ENCODE data around the gene PFKL. TPM values are rescaled to one million over a fixed set of nuclear protein-coding genes. Genes with fewer than 3 reads are reported as not detected.

PFKL gene
- total RNA-seq, 2 donors from 2014 or later = 99.4 to 235 TPM

DNA sequence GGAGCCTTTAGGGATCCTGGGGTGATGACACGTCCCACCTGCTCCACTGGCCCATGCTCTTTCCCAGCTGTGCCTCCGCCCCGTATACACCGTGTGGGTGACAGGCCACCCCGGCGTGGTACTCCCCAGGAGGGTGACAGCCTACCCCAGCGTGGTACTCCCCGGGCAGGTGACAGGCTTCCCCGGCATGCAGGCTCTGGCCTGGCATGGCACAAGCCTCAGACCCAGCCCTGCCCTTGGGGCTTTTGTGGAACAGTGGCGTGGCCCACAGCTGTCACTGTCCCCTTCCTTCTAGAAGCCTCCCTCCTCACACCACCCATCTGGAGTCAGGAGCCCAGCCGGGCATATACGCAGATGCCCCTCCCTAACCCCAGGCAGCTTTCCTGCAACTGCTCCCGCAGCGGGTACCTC lies 4.7 kb upstream of the PFKL start:
- no peak for DNase-seq (ENCODE audit: low spot score)
- WGBS = 72% methylated on average over 14 of the region's 14 CpGs
- no peak overlapping the region for H3K4me3 ChIP-seq
- no peak overlapping the region for H3K27ac ChIP-seq
- intact Hi-C loops (cut with DNase I) = no loop called here
- H3K27me3 ChIP-seq (replicated peaks; ENCODE audit: insufficient read depth) = no peaks in the 10 kb centered on the region
- H3K9me3 ChIP-seq = no peaks in the 10 kb centered on the region
- no peak for TF ChIP-seq POLR2AphosphoS5 (IDR thresholded peaks at IDR 0.05)
- TF ChIP-seq POLR2A (IDR thresholded peaks at IDR 0.05) = no peak
- TF ChIP-seq, protein P1, sequence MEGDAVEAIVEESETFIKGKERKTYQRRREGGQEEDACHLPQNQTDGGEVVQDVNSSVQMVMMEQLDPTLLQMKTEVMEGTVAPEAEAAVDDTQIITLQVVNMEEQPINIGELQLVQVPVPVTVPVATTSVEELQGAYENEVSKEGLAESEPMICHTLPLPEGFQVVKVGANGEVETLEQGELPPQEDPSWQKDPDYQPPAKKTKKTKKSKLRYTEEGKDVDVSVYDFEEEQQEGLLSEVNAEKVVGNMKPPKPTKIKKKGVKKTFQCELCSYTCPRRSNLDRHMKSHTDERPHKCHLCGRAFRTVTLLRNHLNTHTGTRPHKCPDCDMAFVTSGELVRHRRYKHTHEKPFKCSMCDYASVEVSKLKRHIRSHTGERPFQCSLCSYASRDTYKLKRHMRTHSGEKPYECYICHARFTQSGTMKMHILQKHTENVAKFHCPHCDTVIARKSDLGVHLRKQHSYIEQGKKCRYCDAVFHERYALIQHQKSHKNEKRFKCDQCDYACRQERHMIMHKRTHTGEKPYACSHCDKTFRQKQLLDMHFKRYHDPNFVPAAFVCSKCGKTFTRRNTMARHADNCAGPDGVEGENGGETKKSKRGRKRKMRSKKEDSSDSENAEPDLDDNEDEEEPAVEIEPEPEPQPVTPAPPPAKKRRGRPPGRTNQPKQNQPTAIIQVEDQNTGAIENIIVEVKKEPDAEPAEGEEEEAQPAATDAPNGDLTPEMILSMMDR (IDR thresholded peaks at IDR 0.05) = no peak
- no peaks in the 10 kb centered on the region for H3K36me3 ChIP-seq
- H3K4me1 ChIP-seq (replicated peaks) = peaks cover 5% of the 10 kb centered on the region

DNA sequence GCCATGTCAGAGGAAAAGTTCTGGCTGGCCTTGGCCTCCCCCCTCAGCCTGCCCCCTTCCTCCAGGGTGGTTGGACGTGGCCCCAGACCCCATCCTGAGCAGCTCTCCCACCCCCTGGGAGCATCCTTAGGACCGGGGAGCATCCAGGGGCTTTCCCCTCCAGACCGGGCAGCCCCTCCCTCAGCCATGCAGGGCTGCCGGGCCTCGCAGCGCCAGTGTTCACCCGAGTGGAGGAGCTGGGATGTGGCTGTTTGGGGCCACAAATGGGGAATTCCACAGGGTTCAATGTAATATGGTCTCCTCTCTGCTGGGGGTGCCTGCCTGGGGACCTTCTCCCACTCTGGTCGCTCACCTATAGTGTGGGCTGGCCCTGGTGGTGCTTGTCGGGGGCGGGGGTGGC lies 4.2 kb upstream of the PFKL start:
- Histone ChIP-seq H3K9me3 (no peaks in the 10 kb centered on the region), H3K27ac (no peak overlapping the region), H3K4me3 (no peak overlapping the region), H3K4me1 (replicated peaks) (peaks cover 5% of the 10 kb centered on the region), H3K36me3 (no peaks in the 10 kb centered on the region), H3K27me3 (replicated peaks; ENCODE audit: insufficient read depth) (no peaks in the 10 kb centered on the region)
- intact Hi-C loops (cut with DNase I) = no loop called here
- TF ChIP-seq POLR2A (IDR thresholded peaks at IDR 0.05) = no peak
- TF ChIP-seq, protein P1 (IDR thresholded peaks at IDR 0.05) = no peak
- TF ChIP-seq POLR2AphosphoS5 (IDR thresholded peaks at IDR 0.05) = no peak
- DNase-seq (ENCODE audit: low spot score) = no peak
- 73% methylated on average over 9 of the region's 10 CpGs for WGBS

DNA sequence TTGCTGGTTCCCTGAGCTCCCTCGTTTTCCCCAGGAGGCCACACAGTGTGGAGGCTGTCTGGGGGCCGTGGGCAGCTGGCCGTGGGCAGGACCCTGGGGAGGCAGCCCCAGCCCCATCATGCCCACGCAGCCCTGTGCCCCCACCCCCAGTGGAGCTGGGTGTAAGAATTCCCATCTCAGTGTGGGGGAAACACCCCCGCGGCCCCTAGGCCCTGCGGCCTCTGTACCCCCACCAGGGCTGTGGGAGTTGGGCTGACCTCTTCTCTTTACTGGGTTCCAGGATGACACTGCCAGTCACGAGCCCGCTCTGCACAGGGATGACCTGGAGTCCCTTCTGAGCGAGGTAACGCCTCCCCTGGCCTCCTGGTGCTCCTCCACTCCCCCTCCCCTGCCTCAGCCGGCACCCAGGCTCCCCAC lies 3.7 kb upstream of the PFKL start:
- Histone ChIP-seq H3K27ac (no peak overlapping the region), H3K4me1 (replicated peaks) (peaks cover 10% of the 10 kb centered on the region), H3K4me3 (no peak overlapping the region), H3K27me3 (replicated peaks; ENCODE audit: insufficient read depth) (no peaks in the 10 kb centered on the region), H3K36me3 (no peaks in the 10 kb centered on the region), H3K9me3 (no peaks in the 10 kb centered on the region)
- intact Hi-C loops (cut with DNase I) = no loop called here
- no peak for DNase-seq (ENCODE audit: low spot score)
- WGBS = 85% methylated on average over 12 of the region's 12 CpGs
- TF ChIP-seq, protein P1 (IDR thresholded peaks at IDR 0.05) = no peak
- TF ChIP-seq POLR2A (IDR thresholded peaks at IDR 0.05) (no peak), POLR2AphosphoS5 (IDR thresholded peaks at IDR 0.05) (no peak)

DNA sequence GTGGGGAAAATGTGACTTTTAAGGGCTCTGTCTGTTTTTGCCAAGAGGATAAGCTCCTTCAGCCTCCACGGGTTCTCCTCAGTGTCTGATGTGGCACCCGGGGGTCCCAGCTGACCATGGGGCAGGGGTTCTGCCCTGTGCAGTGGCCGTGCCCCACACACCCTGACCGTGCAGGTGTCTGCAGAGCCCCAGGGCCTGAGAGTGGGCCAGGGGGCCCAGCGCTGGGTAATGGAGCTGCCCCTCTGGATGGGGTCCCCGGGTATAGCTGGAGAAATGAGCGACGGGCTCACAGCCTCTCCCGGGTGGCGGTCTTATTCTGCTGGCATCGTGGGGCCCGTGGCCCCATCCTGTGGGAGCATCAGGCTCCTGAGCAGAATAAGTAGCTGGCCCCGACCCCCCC lies 2.9 kb upstream of the PFKL start:
- no peak overlapping the region for H3K4me3 ChIP-seq
- intact Hi-C loops (cut with DNase I) = no loop called here
- 76% methylated on average over 13 of the region's 13 CpGs for WGBS
- H3K36me3 ChIP-seq = no peaks in the 10 kb centered on the region
- no peaks in the 10 kb centered on the region for H3K27me3 ChIP-seq (replicated peaks; ENCODE audit: insufficient read depth)
- H3K9me3 ChIP-seq = no peaks in the 10 kb centered on the region
- H3K27ac ChIP-seq = no peak overlapping the region
- DNase-seq (ENCODE audit: low spot score) = no peak
- no peak for TF ChIP-seq POLR2AphosphoS5 (IDR thresholded peaks at IDR 0.05)
- peaks cover 14% of the 10 kb centered on the region for H3K4me1 ChIP-seq (replicated peaks)

DNA sequence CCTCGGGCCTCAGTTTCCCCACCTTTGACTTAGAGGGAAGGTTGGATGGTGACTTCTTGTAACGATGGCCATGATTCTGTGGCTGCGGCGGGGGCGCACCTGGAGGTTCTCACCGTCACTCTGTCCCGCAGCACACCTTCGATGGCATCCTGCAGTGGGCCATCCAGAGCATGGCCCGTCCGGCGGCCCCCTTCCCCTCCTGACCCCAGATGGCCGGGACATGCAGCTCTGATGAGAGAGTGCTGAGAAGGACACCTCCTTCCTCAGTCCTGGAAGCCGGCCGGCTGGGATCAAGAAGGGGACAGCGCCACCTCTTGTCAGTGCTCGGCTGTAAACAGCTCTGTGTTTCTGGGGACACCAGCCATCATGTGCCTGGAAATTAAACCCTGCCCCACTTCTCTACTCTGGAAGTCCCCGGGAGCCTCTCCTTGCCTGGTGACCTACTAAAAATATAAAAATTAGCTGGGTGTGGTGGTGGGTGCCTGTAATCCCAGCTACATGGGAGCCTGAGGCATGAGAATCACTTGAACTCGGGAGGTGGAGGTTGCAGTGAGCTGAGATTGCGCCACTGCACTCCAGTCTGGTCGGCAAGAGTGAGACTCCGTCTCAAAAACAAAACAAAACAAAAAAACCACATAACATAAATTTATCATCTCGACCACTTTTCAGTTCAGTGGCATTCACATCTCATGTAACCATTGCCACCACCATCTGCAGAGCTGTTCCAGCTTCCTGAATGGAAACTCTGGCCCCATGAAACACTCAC lies 2.1 kb upstream of the PFKL start:
- Histone ChIP-seq H3K9me3 (no peaks in the 10 kb centered on the region), H3K4me1 (replicated peaks) (peaks cover 14% of the 10 kb centered on the region), H3K4me3 (no peak overlapping the region), H3K27ac (no peak overlapping the region), H3K27me3 (replicated peaks; ENCODE audit: insufficient read depth) (no peaks in the 10 kb centered on the region), H3K36me3 (no peaks in the 10 kb centered on the region)
- TF ChIP-seq POLR2AphosphoS5 (IDR thresholded peaks at IDR 0.05) (peak; percentile 62), POLR2A (IDR thresholded peaks at IDR 0.05) (no peak)
- TF ChIP-seq, protein P1 (IDR thresholded peaks at IDR 0.05) = peak; percentile 74 to 92 (median 86)
- 33% methylated on average over 19 of the region's 22 CpGs for WGBS
- intact Hi-C loops (cut with DNase I) = no loop called here
- DNase-seq (ENCODE audit: low spot score) = peak; percentile 85
